SU-DHL-6 (cell line): ENCODE results near the gene DPM3.

Source experiments
- CTCF ChIP-seq: fragments of 200-600 bp; sonication (generic); IDR thresholded peaks from one replicate; pipeline ENCODE4 v1.5.1; 2017; ENCODE audit warnings: antibody characterized with exemption, mild to moderate bottlenecking, low read length, moderate library complexity; ENCODE audit not compliant: insufficient read depth, poor library complexity, severe bottlenecking
- EZH2phosphoT487 ChIP-seq: fragments of 200-600 bp; sonication (generic), shearing (Covaris generic); conservative IDR thresholded peaks from 2 replicates; pipeline ENCODE4 v1.6.1; 2018; ENCODE audit warnings: mild to moderate bottlenecking, antibody characterized with exemption, low read length, moderate library complexity, mixed read lengths

- TF ChIP-seq CTCF, result no peak
- no peak for TF ChIP-seq EZH2phosphoT487
These were observed 33.5 kb downstream of the DPM3 start for GRCh38 chr1:155106862-155107261.
